ENCODE measurements around the gene IGDCC3.

IGDCC3 gene

GRCh38 chr15:65338823-65339222, 39.0 kb downstream of the IGDCC3 start:
- no peak for DNase-seq

GRCh38 chr15:65338366-65338765, 39.4 kb downstream of the IGDCC3 start:
- DNase-seq = no peak

GRCh38 chr15:65337436-65338070, 40.2 kb downstream of the IGDCC3 start:
- no peak for DNase-seq

GRCh38 chr15:65336493-65337435, 41.0 kb downstream of the IGDCC3 start:
- no peak for DNase-seq

GRCh38 chr15:65335278-65336055, 42.3 kb downstream of the IGDCC3 start:
- no peak for DNase-seq

- DNase-seq = no peak
Observed at GRCh38 chr15:65334586-65335231, 43.1 kb downstream of the IGDCC3 start.

GRCh38 chr15:65333856-65334255, 43.9 kb downstream of the IGDCC3 start:
- no peak for DNase-seq

GRCh38 chr15:65333148-65333820, 44.5 kb downstream of the IGDCC3 start:
- DNase-seq = no peak

GRCh38 chr15:65332391-65333147, 45.2 kb downstream of the IGDCC3 start:
- DNase-seq = no peak

GRCh38 chr15:65331811-65332210, 46.0 kb downstream of the IGDCC3 start:
- no peak for DNase-seq

GRCh38 chr15:65330934-65331645, 46.7 kb downstream of the IGDCC3 start:
- DNase-seq = no peak

GRCh38 chr15:65329984-65330735, 47.6 kb downstream of the IGDCC3 start:
- no peak for DNase-seq

- DNase-seq = no peak
Observed at GRCh38 chr15:65329288-65329983, 48.4 kb downstream of the IGDCC3 start.

- no peak for DNase-seq
Observed at GRCh38 chr15:65328506-65329287, 49.1 kb downstream of the IGDCC3 start.

GRCh38 chr15:65327651-65328393, 50.0 kb downstream of the IGDCC3 start:
- DNase-seq = no peak

GRCh38 chr15:65326818-65327217, 51.0 kb downstream of the IGDCC3 start:
- DNase-seq = no peak

- no peak for DNase-seq
Observed at GRCh38 chr15:65326117-65326526, 51.7 kb downstream of the IGDCC3 start.

- no peak for DNase-seq
Observed at GRCh38 chr15:65323071-65323511, 54.7 kb downstream of the IGDCC3 start.

All from T-helper 1 cell (primary cell).